ENCODE measurements around the gene PSMA8. TPM values are rescaled to one million over a fixed set of nuclear protein-coding genes. Genes with fewer than 3 reads are reported as not detected.

Gene PSMA8
- total RNA-seq, 4 donors from 2014 or later: not detected

- Histone ChIP-seq H3K27me3 (no peaks in the 10 kb centered on the region), H3K4me3 (peak within 1 kb of the TSS; percentile 56 to 93 (median 85)), H3K27ac (peak within 1 kb of the TSS; percentile 90 to 99 (median 98)), H3K4me1 (peaks cover 4 to 43% (median 12%) of the 10 kb centered on the region in 3 donors), H3K9me3 (no peaks in the 10 kb centered on the region), H3K36me3 (peaks cover 0 to 18% (median 0%) of the 10 kb centered on the region in 3 donors)
- intact Hi-C loops (cut with DNase I): no loop called here
- DNase-seq: peak; percentile 62
- TF ChIP-seq CTCF (IDR thresholded peaks at IDR 0.05) (peak in 1 of 6 experiments; percentile 18), POLR2A (IDR thresholded peaks at IDR 0.05) (peak in 3 of 4 donors; percentile 10 to 60 (median 28))
- 1 to 3% methylated on average over 5 to 14 of the region's 89 CpGs for WGBS, 2 donors
These were observed 43.3 kb upstream of the PSMA8 start, which contains the start of gene SS18 for GRCh38 chr18:26090130-26091046. SS18 (minus strand) TSS chr18:26090613; CDS start chr18:26090569, 44 bp downstream.

GRCh38 chr18:26091047-26091630 is 42.5 kb upstream of the PSMA8 start:
- H3K36me3 ChIP-seq: peaks cover 0 to 10% (median 0%) of the 10 kb centered on the region in 3 donors
- intact Hi-C loops (cut with DNase I): no loop called here
- H3K4me3 ChIP-seq: peak overlapping the region; percentile 56 to 93 (median 85)
- no peak for DNase-seq
- H3K9me3 ChIP-seq: no peaks in the 10 kb centered on the region
- H3K27me3 ChIP-seq: no peaks in the 10 kb centered on the region
- H3K27ac ChIP-seq: peak overlapping the region; percentile 90 to 99 (median 98)
- TF ChIP-seq POLR2A (IDR thresholded peaks at IDR 0.05) (no peak), CTCF (IDR thresholded peaks at IDR 0.05) (no peak)
- WGBS, 2 donors: 3 to 8% methylated on average over 10 to 27 of the region's 29 CpGs
- H3K4me1 ChIP-seq: peaks cover 4 to 43% (median 12%) of the 10 kb centered on the region in 3 donors

- H3K4me3 ChIP-seq: no peak overlapping the region
These were observed 36.8 kb upstream of the PSMA8 start for GRCh38 chr18:26096852-26097251.

GRCh38 chr18:26097563-26097962 is 36.1 kb upstream of the PSMA8 start:
- Histone ChIP-seq H3K27ac (peak overlapping the region in 3 of 4 donors; percentile 0 to 53 (median 47)), H3K9me3 (peaks cover 0 to 8% (median 0%) of the 10 kb centered on the region in 3 donors), H3K27me3 (no peaks in the 10 kb centered on the region), H3K36me3 (no peaks in the 10 kb centered on the region), H3K4me3 (no peak overlapping the region), H3K4me1 (peaks cover 0 to 8% (median 0%) of the 10 kb centered on the region in 3 donors)
- WGBS, 2 donors: 39 to 51% methylated on average over 5 of the region's 5 CpGs
- TF ChIP-seq CTCF (IDR thresholded peaks at IDR 0.05) (no peak), POLR2A (IDR thresholded peaks at IDR 0.05) (no peak)
- no peak for DNase-seq
- intact Hi-C loops (cut with DNase I): no loop called here

More at GRCh38 chr18:26096852-26097251, 36.8 kb upstream of the PSMA8 start:
- TF ChIP-seq POLR2A (IDR thresholded peaks at IDR 0.05): no peak
- no peak for TF ChIP-seq CTCF (IDR thresholded peaks at IDR 0.05)
- Histone ChIP-seq H3K36me3 (no peaks in the 10 kb centered on the region), H3K4me1 (peaks cover 0 to 12% (median 0%) of the 10 kb centered on the region in 3 donors), H3K27ac (peak overlapping the region in 3 of 4 donors; percentile 0 to 53 (median 46)), H3K9me3 (peaks cover 0 to 8% (median 0%) of the 10 kb centered on the region in 3 donors), H3K27me3 (no peaks in the 10 kb centered on the region)
- 100% methylated on average over 1 of the region's 1 CpG; no CpG with 5 or more reads in 1 of the 2 donors for WGBS, 2 donors
- intact Hi-C loops (cut with DNase I): no loop called here
- no peak for DNase-seq

Data from esophagus squamous epithelium (tissue), 5 donors.